ENCODE results near the gene PAGE2B.
"Not testable (repeated sequence)": the region's sequence is repeated elsewhere in the genome, so short reads cannot be mapped to it uniquely, and the experiment has no call there.

PAGE2B gene

GRCh38 chrX:55074851-55075467, at the start of gene PAGE2B:
Gene PAGE2B (plus strand): TSS chrX:55075030. CDS start chrX:55076042, 1,012 bp downstream.
- no peak for DNase-seq (ENCODE audit: low read depth in 2 of 2, low spot score in 1 of 2)

- DNase-seq (ENCODE audit: low read depth in 2 of 2, low spot score in 1 of 2), result no peak
These were observed 48.7 kb upstream of the PAGE2B start for GRCh38 chrX:55026143-55026542.

- DNase-seq (ENCODE audit: low read depth in 2 of 2, low spot score in 1 of 2), result no peak
These were observed 48.0 kb upstream of the PAGE2B start for GRCh38 chrX:55026840-55027239.

- DNase-seq (ENCODE audit: low read depth in 2 of 2, low spot score in 1 of 2), result no peak
These were observed 46.8 kb upstream of the PAGE2B start for GRCh38 chrX:55028040-55028439.

GRCh38 chrX:55028611-55029010, 46.2 kb upstream of the PAGE2B start:
- no peak for DNase-seq (ENCODE audit: low read depth in 2 of 2, low spot score in 1 of 2)

GRCh38 chrX:55029291-55029690, 45.5 kb upstream of the PAGE2B start:
- DNase-seq (ENCODE audit: low read depth in 2 of 2, low spot score in 1 of 2), result no peak

- no peak for DNase-seq (ENCODE audit: low read depth in 2 of 2, low spot score in 1 of 2)
These were observed 44.3 kb upstream of the PAGE2B start, which contains the start of gene ALAS2 for GRCh38 chrX:55030271-55031205. Gene ALAS2 (minus strand): TSS chrX:55030977. CDS start chrX:55026000, 4,977 bp downstream.

GRCh38 chrX:55033429-55033828, 41.4 kb upstream of the PAGE2B start:
- DNase-seq (ENCODE audit: low read depth in 2 of 2, low spot score in 1 of 2), result no peak

GRCh38 chrX:55039471-55039870, 35.4 kb upstream of the PAGE2B start:
- DNase-seq (ENCODE audit: low read depth in 2 of 2, low spot score in 1 of 2), result no peak

GRCh38 chrX:55041514-55041913, 33.3 kb upstream of the PAGE2B start:
- DNase-seq (ENCODE audit: low read depth in 2 of 2, low spot score in 1 of 2), result no peak

- DNase-seq (ENCODE audit: low read depth in 2 of 2, low spot score in 1 of 2), result not testable (repeated sequence)
These were observed 24.2 kb upstream of the PAGE2B start for GRCh38 chrX:55050599-55050998.

- no peak for DNase-seq (ENCODE audit: low read depth in 2 of 2, low spot score in 1 of 2)
These were observed 17.8 kb upstream of the PAGE2B start for GRCh38 chrX:55056820-55057674.

- no peak for DNase-seq (ENCODE audit: low read depth in 2 of 2, low spot score in 1 of 2)
These were observed 17.1 kb upstream of the PAGE2B start for GRCh38 chrX:55057675-55058249.

GRCh38 chrX:55067180-55067579, 7.7 kb upstream of the PAGE2B start:
- DNase-seq (ENCODE audit: low read depth in 2 of 2, low spot score in 1 of 2), result not testable (repeated sequence)

- no peak for DNase-seq (ENCODE audit: low read depth in 2 of 2, low spot score in 1 of 2)
These were observed 2.5 kb upstream of the PAGE2B start for GRCh38 chrX:55072286-55072685.

- no peak for DNase-seq (ENCODE audit: low read depth in 2 of 2, low spot score in 1 of 2)
These were observed 14.1 kb downstream of the PAGE2B start, which contains the start of gene PAGE2 for GRCh38 chrX:55088795-55089489. Gene PAGE2 (plus strand): TSS chrX:55089018. CDS start chrX:55090021, 1,003 bp downstream.

- DNase-seq (ENCODE audit: low read depth in 2 of 2, low spot score in 1 of 2), result no peak
These were observed 23.9 kb downstream of the PAGE2B start for GRCh38 chrX:55098691-55099090.

GRCh38 chrX:55099162-55099561, 24.3 kb downstream of the PAGE2B start:
- DNase-seq (ENCODE audit: low read depth in 2 of 2, low spot score in 1 of 2), result no peak

- DNase-seq (ENCODE audit: low read depth in 2 of 2, low spot score in 1 of 2), result no peak
These were observed 27.9 kb downstream of the PAGE2B start for GRCh38 chrX:55102754-55103153.

- no peak for DNase-seq (ENCODE audit: low read depth in 2 of 2, low spot score in 1 of 2)
These were observed 32.4 kb downstream of the PAGE2B start for GRCh38 chrX:55107262-55107661.

Measured in stimulated activated CD8-positive, alpha-beta memory T cell treated with anti-CD3 and anti-CD28 coated beads, Interleukin-4, amount 100 ng/mL, for 4 hours (primary cell).